Osteocyte (in vitro differentiated cells): ENCODE measurements around the gene RASD1. TPM values are rescaled to one million over a fixed set of nuclear protein-coding genes. Genes with fewer than 3 reads are reported as not detected.

Source experiments
- DNase-seq: peaks from one replicate; pipeline ENCODE4 v3.0.0; 2021; ENCODE audit warnings: mixed read lengths; ENCODE audit not compliant: unreplicated experiment; ENCODE audit errors: extremely low spot score
- H3K27ac Mint-ChIP-seq: one replicate; pipeline ENCODE4 v1.8.0; 2021; ENCODE audit warnings: mild to moderate bottlenecking, mixed read lengths; ENCODE audit not compliant: unreplicated experiment
- H3K27me3 Mint-ChIP-seq: one replicate; pipeline ENCODE4 v1.8.0; 2021; ENCODE audit warnings: mixed read lengths; ENCODE audit not compliant: unreplicated experiment
- H3K36me3 Mint-ChIP-seq: one replicate; pipeline ENCODE4 v1.8.0; 2021; ENCODE audit warnings: mixed read lengths; ENCODE audit not compliant: unreplicated experiment
- H3K4me1 Mint-ChIP-seq: one replicate; pipeline ENCODE4 v1.8.0; 2021; ENCODE audit warnings: mixed read lengths; ENCODE audit not compliant: unreplicated experiment
- H3K4me3 Mint-ChIP-seq: one replicate; pipeline ENCODE4 v1.8.0; 2021; ENCODE audit warnings: mild to moderate bottlenecking, moderate library complexity, mixed read lengths; ENCODE audit not compliant: unreplicated experiment
- H3K9me3 Mint-ChIP-seq: one replicate; pipeline ENCODE4 v1.8.0; 2021; ENCODE audit warnings: mixed read lengths; ENCODE audit not compliant: unreplicated experiment
- total RNA-seq: library from RNA; stranded (reverse); gene quantifications from 2 replicates; pipeline ENCODE4 v1.2.1, GENCODE V29; 2021
- TF ChIP-seq, protein P1 (sequence below): fragments of 200-600 bp; sonication (generic); IDR thresholded peaks from 2 replicates; pipeline ENCODE4 v1.5.0; 2021; ENCODE audit warnings: antibody characterized with exemption, mild to moderate bottlenecking, moderate library complexity

The RASD1 gene
- total RNA-seq, 1 donor from 2014 or later = 1.6 TPM

DNA sequence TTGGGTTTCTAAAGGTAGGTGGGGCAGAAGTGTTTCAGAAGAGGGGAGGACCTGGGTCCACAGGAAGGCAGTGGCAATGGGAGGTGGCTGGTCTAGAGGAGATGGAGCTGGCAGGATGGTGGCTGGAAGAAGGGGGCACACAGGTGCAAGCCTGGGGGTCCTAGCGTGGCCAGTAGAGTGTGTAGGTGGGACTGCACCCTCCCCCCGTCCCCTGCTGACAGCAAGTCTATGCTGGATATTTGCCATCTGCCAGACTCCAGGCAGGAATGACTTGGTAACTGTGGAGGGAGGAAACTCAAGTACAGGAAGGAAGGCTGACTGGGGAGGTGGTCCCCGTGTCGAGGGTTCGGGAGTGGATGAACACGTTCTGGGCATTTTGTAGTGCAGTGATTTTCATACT lies 10.8 kb downstream of the RASD1 start:
- H3K27ac Mint-ChIP-seq = no peak overlapping the region
- no peak for DNase-seq
- peaks cover 2% of the 10 kb centered on the region for H3K4me1 Mint-ChIP-seq
- TF ChIP-seq, protein P1, sequence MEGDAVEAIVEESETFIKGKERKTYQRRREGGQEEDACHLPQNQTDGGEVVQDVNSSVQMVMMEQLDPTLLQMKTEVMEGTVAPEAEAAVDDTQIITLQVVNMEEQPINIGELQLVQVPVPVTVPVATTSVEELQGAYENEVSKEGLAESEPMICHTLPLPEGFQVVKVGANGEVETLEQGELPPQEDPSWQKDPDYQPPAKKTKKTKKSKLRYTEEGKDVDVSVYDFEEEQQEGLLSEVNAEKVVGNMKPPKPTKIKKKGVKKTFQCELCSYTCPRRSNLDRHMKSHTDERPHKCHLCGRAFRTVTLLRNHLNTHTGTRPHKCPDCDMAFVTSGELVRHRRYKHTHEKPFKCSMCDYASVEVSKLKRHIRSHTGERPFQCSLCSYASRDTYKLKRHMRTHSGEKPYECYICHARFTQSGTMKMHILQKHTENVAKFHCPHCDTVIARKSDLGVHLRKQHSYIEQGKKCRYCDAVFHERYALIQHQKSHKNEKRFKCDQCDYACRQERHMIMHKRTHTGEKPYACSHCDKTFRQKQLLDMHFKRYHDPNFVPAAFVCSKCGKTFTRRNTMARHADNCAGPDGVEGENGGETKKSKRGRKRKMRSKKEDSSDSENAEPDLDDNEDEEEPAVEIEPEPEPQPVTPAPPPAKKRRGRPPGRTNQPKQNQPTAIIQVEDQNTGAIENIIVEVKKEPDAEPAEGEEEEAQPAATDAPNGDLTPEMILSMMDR = no peak
- no peaks in the 10 kb centered on the region for H3K27me3 Mint-ChIP-seq
- H3K4me3 Mint-ChIP-seq = no peak overlapping the region
- peaks cover 15% of the 10 kb centered on the region for H3K36me3 Mint-ChIP-seq
- H3K9me3 Mint-ChIP-seq = no peaks in the 10 kb centered on the region

DNA sequence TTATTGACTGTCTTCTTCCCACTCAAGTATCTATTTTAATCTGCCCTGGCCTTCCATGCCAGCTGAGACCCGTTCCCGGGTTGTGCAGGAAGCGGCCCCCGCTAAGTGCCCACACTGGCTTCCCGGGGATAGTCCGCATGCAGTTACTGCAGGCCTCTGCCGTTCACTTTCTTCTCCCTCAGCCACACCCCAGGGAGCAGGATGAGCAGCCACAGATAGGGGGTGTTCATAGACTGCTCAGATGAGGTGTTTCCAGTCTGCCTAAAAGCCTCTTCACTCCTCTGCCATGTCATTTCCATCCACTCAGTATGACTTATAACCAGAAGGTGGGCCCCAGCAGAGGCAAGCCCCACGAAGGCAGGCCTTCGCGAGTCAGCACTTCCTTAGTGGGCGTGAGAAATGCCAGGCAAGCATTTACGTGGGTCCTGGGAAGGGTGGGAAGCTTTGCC lies 11.7 kb downstream of the RASD1 start:
- H3K9me3 Mint-ChIP-seq = no peaks in the 10 kb centered on the region
- peaks cover 2% of the 10 kb centered on the region for H3K4me1 Mint-ChIP-seq
- peaks cover 14% of the 10 kb centered on the region for H3K36me3 Mint-ChIP-seq
- H3K27me3 Mint-ChIP-seq = no peaks in the 10 kb centered on the region
- no peak overlapping the region for H3K4me3 Mint-ChIP-seq
- TF ChIP-seq, protein P1 = no peak
- DNase-seq = no peak
- no peak overlapping the region for H3K27ac Mint-ChIP-seq

DNA sequence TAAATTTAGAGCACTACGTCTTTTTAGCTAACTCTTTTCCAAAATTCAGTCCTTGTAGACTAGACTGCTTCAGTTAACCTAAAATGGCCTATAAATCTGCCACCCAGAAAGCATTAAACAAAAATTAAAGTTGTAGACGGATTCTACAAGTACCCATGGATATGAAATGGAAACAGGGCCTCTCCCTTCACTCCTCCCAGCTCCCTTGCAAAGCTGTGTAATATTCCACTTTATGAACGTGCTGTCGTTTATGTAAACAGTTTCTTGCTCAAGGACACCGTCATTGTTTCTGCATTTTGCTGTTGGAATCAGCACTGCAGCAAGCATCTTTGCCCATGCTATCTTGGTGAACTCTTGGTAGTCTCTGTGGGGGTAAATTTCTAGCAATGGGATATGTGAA lies 14.3 kb downstream of the RASD1 start:
- DNase-seq = no peak
- Mint-ChIP-seq H3K4me3 (no peak overlapping the region), H3K9me3 (no peaks in the 10 kb centered on the region), H3K4me1 (peaks cover 21% of the 10 kb centered on the region), H3K36me3 (peaks cover 4% of the 10 kb centered on the region), H3K27me3 (no peaks in the 10 kb centered on the region), H3K27ac (no peak overlapping the region)
- TF ChIP-seq, protein P1 = no peak

DNA sequence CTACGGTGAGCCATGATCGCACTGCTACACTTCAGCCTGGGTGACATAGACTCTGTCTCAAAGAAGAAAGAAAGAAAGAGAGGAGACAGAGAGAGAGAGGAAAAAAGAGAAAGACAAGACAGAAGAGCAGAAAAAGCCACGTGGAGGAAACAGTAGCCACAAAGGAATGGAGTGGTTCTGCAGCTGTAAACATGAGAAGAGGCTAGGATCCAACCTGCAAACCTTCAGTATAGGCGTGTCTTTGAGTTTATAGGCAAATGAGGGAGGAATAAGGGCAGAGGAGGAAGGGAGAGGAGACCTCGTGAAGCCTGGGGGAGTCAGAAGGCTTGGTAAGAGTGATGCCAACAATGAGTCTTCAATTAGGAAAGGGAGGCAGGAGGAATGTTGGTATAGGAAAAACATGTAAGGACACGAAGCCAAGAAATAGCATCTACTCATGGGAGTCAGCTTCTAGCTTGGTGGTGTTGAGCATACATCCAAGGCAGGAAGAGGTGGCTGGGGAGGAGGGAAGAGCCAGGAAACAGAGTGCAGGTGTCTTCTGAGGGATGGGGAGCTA lies 15.5 kb downstream of the RASD1 start:
- H3K4me3 Mint-ChIP-seq = no peak overlapping the region
- no peaks in the 10 kb centered on the region for H3K9me3 Mint-ChIP-seq
- H3K4me1 Mint-ChIP-seq = peaks cover 22% of the 10 kb centered on the region
- peaks cover 4% of the 10 kb centered on the region for H3K36me3 Mint-ChIP-seq
- TF ChIP-seq, protein P1 = no peak
- H3K27me3 Mint-ChIP-seq = peaks cover under 1% of the 10 kb centered on the region
- no peak for DNase-seq
- no peak overlapping the region for H3K27ac Mint-ChIP-seq

DNA sequence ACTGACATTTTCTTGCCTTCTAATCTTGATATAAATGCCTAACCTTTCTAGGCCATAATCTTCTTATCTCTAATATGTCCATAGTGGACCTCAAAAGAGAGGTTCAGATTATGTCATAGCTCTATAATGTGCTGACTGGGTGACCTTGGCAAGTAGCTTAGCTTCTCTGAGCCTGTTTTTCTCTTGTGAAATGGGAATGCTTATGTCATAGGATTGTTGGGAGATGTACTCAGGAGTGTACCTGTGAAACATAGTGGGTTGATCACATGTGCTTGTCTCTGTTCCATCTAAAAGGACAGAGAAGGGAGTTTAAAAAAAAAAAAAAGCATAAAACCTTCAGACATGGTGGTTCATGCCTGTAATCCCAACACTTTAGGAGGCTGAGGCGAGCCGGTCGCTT lies 17.0 kb downstream of the RASD1 start:
- Mint-ChIP-seq H3K4me3 (no peak overlapping the region), H3K9me3 (no peaks in the 10 kb centered on the region), H3K27me3 (peaks cover 4% of the 10 kb centered on the region), H3K36me3 (no peaks in the 10 kb centered on the region), H3K27ac (no peak overlapping the region), H3K4me1 (peaks cover 22% of the 10 kb centered on the region)
- TF ChIP-seq, protein P1 = no peak
- DNase-seq = no peak
